Measurements from ENCODE around the gene DDI2.
"Not testable (repeated sequence)": the region's sequence is repeated elsewhere in the genome, so short reads cannot be mapped to it uniquely, and the experiment has no call there.

DNA sequence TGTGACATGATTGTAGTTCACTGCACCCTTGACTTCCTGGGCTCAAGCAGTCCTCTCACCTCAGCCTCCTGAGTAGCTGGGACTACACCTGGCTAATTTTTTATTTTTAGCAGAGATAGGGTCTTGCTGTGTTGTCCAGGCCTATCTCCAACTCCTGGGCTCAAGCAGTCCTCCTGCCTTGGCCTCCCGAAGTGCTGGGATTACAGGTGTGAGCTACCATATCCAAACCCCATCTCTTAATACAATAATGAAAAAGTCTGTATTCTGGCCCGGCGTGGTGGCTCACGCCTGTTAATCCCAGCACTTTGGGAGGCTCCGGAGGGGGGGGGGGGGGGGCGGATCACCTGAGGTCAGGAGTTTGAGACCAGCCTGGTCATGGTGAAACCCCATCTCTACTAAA, 34.9 kb downstream of the DDI2 start:
- TF ChIP-seq, protein P1, sequence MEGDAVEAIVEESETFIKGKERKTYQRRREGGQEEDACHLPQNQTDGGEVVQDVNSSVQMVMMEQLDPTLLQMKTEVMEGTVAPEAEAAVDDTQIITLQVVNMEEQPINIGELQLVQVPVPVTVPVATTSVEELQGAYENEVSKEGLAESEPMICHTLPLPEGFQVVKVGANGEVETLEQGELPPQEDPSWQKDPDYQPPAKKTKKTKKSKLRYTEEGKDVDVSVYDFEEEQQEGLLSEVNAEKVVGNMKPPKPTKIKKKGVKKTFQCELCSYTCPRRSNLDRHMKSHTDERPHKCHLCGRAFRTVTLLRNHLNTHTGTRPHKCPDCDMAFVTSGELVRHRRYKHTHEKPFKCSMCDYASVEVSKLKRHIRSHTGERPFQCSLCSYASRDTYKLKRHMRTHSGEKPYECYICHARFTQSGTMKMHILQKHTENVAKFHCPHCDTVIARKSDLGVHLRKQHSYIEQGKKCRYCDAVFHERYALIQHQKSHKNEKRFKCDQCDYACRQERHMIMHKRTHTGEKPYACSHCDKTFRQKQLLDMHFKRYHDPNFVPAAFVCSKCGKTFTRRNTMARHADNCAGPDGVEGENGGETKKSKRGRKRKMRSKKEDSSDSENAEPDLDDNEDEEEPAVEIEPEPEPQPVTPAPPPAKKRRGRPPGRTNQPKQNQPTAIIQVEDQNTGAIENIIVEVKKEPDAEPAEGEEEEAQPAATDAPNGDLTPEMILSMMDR (IDR thresholded peaks at IDR 0.05; ENCODE audit: insufficient read depth, low read length, poor library complexity, severe bottlenecking) = not testable (repeated sequence)
- TF ChIP-seq EZH2phosphoT487 (conservative IDR thresholded peaks at IDR 0.05; ENCODE audit: low read length) = not testable (repeated sequence)

Measured in SU-DHL-6 (cell line).